ENCODE results near the gene SKIDA1.
A peak's percentile ranks its signal among the peaks of the same experiment; 100 is the strongest.

The SKIDA1 gene

GRCh38 chr10:21501731-21502347, 23.6 kb downstream of the SKIDA1 start:
- no peak for DNase-seq (ENCODE audit: low read depth)

GRCh38 chr10:21501091-21501490, 24.4 kb downstream of the SKIDA1 start:
- DNase-seq (ENCODE audit: low read depth): no peak

- DNase-seq (ENCODE audit: low read depth): no peak
Observed at GRCh38 chr10:21500578-21500910, 24.9 kb downstream of the SKIDA1 start.

- DNase-seq (ENCODE audit: low read depth): no peak
Observed at GRCh38 chr10:21499701-21500577, 25.5 kb downstream of the SKIDA1 start.

GRCh38 chr10:21498986-21499385, 26.5 kb downstream of the SKIDA1 start:
- DNase-seq (ENCODE audit: low read depth): no peak

GRCh38 chr10:21498377-21498776, 27.1 kb downstream of the SKIDA1 start:
- DNase-seq (ENCODE audit: low read depth): no peak

- DNase-seq (ENCODE audit: low read depth): no peak
Observed at GRCh38 chr10:21497177-21497807, 28.2 kb downstream of the SKIDA1 start.

- no peak for DNase-seq (ENCODE audit: low read depth)
Observed at GRCh38 chr10:21496343-21497176, 28.9 kb downstream of the SKIDA1 start.

GRCh38 chr10:21495752-21496342, 29.6 kb downstream of the SKIDA1 start:
- peak; percentile 73 for DNase-seq (ENCODE audit: low read depth)

GRCh38 chr10:21495002-21495751, 30.3 kb downstream of the SKIDA1 start:
- no peak for DNase-seq (ENCODE audit: low read depth)

- no peak for DNase-seq (ENCODE audit: low read depth)
Observed at GRCh38 chr10:21494191-21495001, 31.1 kb downstream of the SKIDA1 start.

GRCh38 chr10:21493784-21494183, 31.7 kb downstream of the SKIDA1 start:
- no peak for DNase-seq (ENCODE audit: low read depth)

- DNase-seq (ENCODE audit: low read depth): no peak
Observed at GRCh38 chr10:21492421-21492820, 33.1 kb downstream of the SKIDA1 start.

GRCh38 chr10:21490711-21491105, 34.8 kb downstream of the SKIDA1 start:
- DNase-seq (ENCODE audit: low read depth): no peak

- DNase-seq (ENCODE audit: low read depth): no peak
Observed at GRCh38 chr10:21490028-21490710, 35.3 kb downstream of the SKIDA1 start.

- DNase-seq (ENCODE audit: low read depth): no peak
Observed at GRCh38 chr10:21488957-21489446, 36.5 kb downstream of the SKIDA1 start.

GRCh38 chr10:21488246-21488956, 37.1 kb downstream of the SKIDA1 start:
- no peak for DNase-seq (ENCODE audit: low read depth)

- DNase-seq (ENCODE audit: low read depth): no peak
Observed at GRCh38 chr10:21487416-21488180, 37.9 kb downstream of the SKIDA1 start.
